ENCODE data around the gene CHD3.

Gene CHD3

DNA sequence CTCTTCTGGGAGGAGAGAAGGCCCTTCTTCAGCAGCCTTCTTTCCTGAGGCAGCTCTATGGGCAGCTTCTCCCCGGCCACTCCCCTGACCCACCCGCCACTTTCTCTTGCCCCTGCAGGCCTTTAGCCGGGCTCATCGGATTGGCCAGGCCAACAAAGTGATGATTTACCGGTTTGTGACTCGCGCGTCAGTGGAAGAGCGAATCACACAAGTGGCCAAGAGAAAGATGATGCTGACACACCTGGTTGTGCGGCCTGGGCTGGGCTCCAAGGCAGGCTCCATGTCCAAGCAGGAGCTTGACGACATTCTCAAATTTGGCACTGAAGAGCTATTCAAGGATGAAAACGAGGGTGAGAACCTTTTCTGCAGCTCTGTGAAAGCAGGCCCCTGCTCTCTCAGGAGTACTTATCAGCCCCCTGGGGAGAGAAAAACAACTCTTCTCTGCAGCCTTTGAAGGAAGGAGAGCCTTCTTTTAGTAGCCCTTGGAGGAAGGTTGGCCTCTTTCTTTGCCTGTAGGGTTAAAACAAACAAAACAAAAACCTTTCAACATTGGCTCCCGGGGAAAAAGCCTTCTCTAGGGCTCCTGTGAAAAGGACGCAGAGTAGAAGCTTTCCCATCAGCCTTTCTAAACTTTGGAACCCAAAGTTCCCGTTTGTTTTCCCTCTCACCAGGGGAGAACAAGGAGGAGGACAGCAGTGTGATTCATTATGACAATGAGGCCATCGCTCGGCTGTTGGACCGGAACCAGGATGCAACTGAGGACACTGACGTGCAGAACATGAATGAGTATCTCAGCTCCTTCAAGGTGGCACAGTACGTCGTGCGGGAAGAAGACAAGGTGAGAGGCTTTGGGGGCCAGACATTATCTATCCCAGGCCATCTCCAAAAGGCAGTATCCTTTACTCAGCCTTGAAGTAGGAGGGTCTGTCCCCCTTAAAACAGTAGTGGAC, 14.8 kb downstream of the CHD3 start:
- DNase-seq: no peak

DNA sequence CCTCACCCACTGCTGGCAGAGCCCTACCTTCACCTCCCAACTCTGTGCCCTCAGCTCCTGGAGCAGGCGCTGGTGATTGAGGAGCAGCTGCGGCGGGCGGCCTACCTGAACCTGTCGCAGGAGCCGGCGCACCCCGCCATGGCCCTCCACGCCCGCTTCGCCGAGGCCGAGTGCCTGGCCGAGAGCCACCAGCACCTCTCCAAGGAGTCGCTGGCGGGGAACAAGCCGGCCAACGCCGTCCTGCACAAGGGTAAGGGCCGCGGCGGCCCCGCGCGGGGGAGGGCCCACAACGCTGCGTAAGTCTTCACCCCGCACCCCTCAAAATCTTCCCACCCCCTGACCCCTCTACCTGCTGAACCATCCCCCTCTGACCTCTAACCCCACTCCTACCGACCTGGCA, 20.5 kb downstream of the CHD3 start:
- DNase-seq: no peak

DNA sequence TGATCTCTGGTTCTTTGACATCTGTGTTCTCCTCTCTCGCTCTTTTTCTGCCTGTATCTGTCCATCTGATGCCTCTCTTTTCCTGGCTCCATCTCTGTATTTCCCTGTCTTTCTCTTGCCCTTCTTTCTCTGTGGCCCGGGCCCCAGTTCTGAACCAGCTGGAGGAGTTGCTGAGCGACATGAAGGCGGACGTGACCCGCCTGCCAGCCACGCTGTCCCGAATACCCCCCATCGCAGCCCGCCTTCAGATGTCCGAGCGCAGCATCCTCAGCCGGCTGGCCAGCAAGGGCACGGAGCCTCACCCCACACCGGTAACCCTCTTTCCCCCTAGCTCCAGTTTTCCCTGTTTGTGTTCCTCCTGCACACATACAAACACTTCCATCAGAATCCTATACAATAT, 21.7 kb downstream of the CHD3 start:
- no peak for DNase-seq

DNA sequence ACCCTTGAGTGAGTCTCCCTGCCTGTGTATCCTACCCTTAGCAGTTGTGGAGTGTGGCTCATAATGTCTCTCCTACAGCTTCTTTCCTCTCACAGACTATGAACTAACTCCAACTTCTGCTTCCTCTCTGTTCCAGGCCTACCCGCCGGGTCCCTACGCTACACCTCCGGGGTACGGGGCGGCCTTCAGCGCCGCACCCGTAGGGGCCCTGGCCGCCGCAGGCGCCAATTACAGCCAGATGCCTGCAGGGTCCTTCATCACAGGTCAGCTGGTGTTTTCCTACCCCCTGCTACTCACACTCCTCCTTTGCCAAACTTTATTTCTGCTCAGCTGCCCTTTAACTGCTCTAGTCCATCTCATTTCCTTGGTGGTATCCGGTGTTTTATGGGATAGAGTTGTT, 22.1 kb downstream of the CHD3 start:
- DNase-seq: no peak

DNA sequence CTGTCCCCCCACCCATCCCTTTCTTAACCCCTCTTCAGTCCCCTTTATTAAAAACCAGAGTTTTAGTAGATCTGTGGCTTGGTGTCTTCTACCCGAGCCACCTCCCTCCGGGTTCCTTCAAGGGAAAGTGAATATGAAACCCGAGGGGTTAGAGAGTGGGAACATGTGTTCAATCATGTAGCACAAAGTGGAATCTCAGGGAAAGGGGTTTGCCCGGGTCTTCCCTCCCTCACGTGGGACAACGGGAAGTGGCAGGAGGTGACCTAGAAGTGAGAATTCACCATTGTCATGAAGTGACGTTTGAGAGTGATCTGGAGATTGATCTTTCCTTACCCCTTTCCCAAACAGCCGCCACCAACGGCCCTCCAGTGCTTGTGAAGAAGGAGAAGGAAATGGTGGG, 22.5 kb downstream of the CHD3 start:
- DNase-seq: no peak

DNA sequence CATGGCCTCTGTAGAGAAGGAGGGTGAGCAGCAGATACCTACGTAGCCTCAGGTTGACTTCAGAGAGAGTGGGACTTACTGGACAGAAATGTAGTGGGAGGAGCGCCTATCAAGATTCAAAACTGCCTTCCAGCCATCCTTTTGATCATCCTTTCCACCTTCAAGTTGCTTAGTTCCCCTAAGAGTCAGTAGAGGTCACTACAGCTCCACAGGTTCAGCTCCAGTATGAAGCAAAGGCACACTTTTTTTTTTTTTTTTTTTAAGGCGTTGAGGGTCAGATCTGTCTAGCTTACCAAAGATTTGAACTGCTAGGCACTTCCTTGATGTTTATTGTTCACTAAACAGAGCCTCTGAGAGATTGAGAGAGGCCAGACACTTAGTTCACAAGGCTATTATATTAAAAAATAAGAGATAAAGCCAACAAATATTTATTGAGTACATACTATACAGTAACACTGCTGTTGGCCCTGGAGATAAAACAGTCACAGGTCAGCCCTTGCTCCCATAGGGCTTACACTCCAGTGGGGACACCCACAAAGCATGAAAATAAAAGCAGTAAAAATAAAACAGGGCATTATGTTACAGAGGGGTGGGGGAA, 24.4 kb downstream of the CHD3 start:
- DNase-seq: no peak

DNA sequence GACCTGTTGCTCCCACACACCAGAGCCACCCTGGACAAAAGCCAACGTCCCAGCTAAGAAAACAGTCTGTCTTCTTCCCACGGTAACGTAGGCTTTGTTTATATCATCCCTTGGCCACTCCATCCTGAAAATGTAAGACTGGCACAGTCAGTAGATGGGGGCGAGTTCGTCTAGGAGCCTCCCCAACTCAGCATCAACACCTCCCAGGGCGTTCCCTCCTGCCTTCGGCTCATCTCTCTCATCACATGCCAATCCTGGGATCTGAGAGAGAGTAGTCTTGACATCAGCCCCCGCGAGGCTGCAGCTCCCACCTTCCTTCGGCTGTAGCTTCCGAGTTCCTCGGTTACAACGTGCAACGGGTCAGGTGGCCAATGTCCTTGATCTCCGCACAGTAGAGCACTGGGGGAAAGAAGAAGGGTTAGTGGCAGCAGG, 26.6 kb downstream of the CHD3 start:
- DNase-seq: no peak

DNA sequence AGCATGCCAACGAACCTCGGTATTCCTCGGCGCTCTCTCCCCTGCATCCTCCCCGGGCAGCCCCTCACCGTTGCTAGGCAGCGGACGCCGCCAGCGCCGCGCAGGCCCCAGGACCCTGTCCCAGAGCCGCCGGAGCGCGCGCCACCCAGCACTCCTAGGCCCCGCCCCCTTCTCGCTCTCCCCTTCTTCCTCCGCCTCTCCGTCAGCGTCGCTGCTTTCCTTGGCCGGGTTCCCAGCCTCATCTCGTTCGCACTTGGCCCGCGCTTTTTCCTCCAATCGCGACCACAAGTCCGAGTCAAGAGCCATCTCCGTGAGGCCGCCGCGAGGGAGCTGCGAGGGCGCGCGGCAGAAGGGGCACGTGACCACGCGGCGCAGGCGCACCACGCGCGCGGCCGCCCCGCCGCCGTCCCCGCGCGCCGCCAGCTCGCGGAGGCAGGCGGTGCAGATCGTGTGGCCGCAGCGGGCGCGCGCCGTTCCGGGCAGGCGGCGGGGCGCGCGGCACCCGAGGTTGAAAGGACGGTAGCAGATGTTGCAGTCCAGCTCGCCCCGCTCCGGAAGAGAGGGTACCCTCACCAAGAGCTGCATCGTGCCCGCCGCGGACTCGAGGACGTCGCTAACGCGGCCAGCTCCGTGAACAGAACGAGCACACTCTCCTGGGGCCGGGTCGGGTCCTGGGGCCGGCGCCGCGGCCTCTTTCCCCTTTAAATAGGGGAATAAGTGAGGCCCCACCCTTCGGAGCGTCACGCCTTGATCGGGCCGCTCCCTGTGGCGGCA, 27.2 kb downstream of the CHD3 start, which contains the start of gene RNF227:
RNF227 (minus strand) TSS at position 679 of the 774 bp plus-strand sequence; CDS start at position 585, 94 bp downstream.
- DNase-seq: peak; percentile 74

DNA sequence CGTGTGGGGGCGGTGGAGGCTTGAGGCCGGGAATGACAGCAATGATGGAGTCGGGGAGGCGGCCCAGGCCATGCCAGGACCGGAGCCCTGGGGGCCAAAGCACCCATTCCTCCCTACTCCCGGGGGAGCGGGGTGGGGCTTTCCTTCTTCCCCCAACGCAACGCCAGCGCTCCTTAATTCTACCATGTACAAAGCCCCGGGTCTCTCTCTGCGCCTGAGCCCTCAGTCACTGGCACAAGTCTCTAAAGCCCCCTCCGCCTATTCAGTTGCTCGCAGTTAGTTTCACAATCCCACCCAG, 27.7 kb downstream of the CHD3 start:
- no peak for DNase-seq

DNA sequence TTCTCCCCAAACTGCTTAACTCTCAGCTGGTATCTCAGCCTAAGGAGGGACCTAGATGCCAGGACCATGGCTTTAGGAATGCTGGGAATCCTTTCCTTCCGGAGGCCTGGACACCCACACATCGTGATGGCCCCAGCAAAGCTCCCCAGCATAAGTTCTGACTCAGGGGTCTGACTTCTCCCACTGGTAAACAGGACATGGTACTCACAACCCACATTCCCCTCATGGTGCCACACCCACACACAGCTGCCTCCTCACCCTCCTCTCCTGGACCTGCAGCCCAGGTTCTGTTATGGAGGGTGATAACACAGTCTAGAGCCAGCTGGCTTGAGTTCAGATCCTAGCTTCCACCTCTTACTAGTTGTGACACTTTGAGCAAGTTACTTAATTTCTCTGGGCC, 28.2 kb downstream of the CHD3 start:
- no peak for DNase-seq

DNA sequence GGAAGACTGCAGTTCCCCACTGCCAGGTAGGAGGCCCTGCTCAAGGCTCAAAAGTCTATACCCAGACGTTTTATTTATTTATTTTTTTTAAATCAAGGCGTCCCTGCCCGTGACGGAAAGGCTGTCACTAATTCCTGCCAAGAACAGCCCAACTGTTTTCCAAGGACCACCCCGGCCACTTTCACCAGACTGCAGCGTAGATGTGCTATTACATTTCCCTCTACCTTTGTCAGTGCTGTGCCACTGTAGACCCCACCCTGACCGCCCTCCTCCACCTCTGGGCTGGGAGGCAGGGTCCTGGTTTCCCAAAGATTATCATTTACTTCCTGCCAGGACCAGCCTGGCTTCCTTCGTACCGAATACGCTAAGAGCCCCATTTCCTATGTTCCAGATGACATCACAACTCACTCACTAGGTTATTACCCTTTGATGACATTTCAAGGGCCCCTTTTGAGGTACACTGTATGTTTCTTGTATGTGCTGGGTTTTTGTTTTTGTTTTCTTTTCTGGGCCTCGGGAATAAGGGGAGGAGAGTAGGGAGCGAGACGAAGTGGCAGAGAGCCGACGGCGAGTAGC, 33.8 kb downstream of the CHD3 start:
- DNase-seq: no peak

DNA sequence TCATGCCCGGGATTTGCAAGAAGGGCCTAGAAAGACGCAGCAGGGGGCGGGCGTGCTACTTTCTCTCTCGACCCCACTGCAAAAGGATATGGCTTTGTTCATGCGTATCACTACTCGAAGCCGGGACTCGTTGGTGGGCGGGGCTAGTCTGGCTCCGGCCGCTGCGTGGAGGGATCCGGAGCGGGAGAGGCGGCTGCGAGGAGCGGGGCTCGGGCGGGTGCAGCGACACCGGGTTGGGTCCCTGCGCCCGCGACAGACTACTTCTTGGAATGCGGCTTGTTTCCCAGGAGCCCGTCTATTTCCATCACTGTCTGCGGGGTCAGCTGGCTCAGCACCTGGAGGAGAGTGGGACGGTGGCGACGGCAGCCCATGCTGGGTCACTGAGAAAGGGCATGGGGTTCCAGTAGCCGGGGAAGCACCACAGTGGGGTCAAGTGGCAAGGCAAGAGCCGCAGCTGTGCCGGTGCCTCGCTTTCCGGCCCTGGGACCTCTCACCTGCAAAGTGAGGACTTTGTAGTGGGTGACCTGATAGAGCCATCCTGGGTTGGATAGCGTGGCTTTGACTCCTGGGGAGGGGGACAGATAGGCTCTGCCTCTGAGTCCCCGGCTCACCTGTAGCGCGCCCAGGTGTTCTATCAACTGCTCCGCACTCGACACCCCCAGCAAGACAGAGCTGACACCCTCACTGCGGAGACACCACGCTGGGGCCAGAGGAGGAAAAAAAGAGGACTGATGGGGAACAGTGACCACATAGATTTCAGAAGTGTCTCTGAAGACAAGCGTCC, 34.4 kb downstream of the CHD3 start:
- peak; percentile 74 for DNase-seq

DNA sequence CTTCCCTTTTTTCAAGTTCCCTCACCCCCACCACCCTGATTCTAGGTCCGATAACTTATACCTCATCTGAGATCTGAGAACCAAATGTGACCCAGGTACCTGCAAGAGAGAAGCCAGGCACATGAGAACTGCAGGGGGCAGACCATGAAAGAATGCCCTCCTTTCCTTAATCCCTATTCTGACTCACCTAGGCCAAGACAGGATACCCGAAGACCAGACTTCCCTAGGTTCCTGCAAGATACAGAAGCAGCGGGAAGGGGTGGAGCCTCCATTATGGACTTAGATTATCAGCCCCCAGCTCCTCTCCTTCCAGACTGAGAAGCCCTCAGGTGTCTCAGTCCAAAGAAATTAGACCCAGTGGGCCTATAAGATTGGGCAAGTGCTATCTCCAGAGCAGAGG, 39.0 kb downstream of the CHD3 start:
- no peak for DNase-seq

DNA sequence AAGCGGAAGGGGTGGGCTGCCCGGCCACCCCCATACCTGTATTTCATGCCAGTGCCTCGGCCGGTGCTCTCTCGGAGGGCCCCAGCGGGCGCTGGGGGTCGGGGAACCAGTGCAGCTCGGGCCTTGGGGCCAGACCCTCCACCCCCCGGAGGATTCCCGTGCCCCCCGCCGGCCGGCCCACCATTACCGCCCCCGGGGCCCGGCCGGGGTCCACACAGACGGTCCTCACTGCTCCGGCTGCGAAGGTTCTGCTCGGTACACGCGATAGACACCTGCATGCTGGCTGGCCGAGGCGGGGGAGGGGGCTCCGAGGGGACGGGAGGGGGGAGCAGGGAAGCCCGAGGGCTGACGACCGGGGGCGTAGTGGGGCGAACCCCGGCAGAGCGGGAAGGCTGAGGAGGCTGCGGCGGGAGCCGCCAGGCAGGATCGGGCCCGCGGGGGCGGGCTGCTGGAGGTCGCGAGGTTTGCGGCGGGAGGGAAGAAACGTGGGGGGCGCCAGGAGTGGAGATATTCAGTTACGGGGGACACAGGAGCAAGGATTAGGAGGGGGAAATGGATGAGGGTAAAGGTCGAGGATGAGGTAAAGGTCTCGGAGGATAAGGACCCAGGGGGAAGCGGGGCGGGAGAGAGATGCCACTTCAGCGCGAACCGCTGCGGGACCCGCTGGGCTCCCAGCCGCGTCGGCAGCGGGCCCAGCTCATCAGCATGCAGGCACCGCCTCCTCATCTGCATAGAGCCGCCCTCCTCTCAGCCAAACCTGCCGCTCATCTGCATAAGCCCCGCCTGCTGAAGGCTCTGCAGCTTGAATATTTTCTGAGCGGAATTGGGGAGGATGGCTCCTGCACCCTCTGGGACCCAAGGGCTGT, 40.8 kb downstream of the CHD3 start, which contains the start of gene KCNAB3:
KCNAB3 (minus strand) TSS at position 699 of the 866 bp plus-strand sequence; CDS start at position 278, 421 bp downstream.
- peak; percentile 51 for DNase-seq

DNA sequence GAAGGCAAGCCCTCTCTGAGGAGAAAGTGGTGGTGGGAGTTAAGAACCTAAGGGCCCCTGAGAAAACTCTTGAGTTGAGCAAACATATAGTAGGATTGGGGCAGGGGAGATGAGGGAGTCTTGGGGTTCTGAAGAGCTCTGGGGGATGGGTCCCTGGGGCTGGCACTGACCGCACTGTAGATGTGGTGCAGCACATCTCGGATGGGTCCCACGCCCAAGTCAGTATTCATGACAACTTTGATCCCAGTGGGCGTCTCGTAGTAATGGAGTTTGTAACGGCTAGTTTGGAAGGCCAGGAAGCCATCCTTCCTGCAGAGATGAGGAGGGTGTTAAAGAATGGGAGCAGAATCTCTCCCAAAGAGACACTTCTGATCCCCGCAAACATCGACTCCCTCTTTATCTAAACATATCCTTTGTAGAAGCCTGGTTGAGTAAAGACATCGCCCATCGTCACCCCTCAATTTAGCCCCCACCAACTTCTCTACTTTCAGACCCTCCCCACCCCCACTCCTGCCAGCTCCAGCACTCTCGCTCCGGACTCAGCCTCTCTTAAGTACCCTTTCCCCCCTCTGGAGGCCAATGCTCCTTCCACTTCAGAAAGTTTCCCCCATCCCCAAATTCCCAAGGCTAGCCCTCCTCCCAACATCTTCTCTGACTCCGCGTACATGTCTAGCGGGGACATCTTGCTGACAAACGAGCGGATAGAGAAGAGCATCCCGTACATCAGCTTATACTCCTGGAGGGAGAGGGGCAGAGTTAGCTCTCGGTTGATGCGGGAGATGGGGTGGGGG, 42.4 kb downstream of the CHD3 start:
- DNase-seq: no peak

DNA sequence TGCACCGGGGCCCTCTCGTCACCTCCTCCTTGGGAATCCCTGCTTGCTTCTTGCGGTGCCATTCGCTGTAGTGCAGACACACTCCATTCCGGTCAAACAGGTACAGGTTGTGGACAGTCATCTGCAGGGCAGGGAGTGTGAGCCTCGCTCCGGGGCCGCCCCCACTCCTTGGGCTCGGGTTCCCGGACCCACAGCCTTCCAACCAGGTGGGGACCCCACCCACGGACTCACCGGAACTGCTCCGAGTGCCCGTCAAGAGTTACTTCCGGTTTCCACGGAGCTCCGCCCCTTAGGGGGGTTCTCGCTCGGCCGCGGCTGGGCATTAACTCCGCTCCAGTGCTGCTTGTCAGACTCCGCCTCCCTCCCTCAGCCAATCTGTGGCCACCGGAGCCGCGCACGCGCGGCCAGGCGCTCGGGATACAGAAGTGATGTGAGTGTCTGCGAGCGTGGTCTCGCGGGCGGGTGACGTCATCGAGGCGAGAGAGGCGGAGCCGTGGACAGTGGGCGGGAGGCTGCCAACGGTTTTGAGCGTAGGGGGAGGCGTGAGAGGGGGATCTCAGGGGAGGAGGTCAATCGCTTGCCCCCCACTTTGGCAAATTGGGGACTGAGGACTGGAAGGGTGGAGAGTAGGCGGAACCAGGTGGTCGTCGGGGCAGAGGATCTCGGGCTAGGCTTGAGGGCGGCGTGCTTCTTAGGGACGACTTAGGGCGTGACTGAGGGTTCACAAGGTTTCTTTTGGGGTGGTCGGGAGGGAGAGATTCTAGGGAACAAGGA, 43.3 kb downstream of the CHD3 start, which contains the start of the genes CNTROB and TRAPPC1:
CNTROB (plus strand) TSS at position 498 of the 774 bp plus-strand sequence. CDS start 874 bp downstream, outside the sequence.
TRAPPC1 (minus strand) TSS at position 238 of the 774 bp plus-strand sequence; CDS start at position 121, 117 bp downstream.
- DNase-seq: peak; percentile 99

DNA sequence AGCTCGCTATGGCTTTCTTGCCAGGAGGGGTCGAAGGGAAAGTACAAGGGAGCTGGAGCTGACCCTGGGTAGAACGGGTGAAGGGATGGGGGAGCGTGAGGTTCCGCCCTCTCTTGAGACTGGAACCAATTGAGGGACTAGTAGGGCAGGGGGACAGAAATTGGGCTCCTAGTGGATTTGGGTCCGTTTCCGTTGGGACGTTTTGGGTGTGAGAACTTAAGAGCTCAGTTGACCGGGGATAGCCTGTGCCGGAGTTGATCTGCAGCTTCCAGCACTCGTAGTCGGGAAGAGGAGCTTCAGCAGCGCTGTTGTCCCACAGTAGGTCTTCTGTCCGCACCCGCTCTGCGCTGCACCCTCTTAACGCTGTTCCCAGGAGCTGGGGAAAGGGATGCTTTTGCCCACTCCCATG, 43.9 kb downstream of the CHD3 start:
- DNase-seq: no peak

DNA sequence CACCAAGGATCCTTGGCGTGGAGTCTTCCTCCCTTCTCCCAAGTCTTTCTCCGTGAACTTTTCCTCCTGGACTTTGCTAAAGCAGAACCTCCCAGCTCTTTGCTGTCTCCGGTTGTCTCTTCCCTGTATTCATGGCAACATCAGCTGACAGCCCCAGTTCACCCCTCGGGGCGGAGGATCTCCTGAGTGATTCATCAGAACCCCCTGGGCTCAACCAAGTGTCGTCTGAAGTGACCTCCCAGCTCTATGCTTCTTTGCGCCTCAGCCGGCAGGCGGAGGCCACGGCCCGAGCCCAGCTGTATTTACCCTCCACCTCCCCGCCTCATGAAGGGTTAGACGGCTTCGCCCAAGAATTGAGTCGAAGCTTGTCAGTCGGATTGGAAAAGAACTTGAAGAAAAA, 44.4 kb downstream of the CHD3 start:
- DNase-seq: no peak

DNA sequence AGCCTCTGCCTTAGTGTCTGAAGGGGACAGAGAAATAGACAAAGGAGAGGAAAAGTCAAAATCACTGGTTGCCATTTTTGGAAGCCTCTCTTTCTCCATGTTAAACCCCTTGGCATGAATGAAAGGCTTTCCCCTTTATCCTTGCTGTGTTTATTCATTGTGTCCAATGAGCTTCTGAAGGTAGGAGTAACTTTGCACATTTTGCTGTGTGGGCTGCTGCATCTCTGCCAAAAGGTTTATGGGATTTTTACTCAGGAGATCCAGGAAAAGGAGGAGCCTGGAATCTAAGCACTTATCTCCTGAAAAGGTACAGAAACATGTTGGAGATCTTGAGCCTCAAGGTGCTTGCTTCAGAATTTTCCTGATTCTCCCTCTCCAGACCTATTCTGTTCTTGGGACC, 47.3 kb downstream of the CHD3 start:
- no peak for DNase-seq

Measured in activated effector memory CD4-positive, alpha-beta T cell treated with Interleukin-2 at 50 U/mL for 16 hours (primary cell).